DMS53 treated with DMSO at 0.1 percent for 48 hours (cell line): ENCODE measurements around the gene AVL9.
"Not testable (repeated sequence)": the region's sequence is repeated elsewhere in the genome, so short reads cannot be mapped to it uniquely, and the experiment has no call there.

Source experiments
- DNase-seq: peaks from one replicate; lab custom pipeline; 2025; ENCODE audit not compliant: unreplicated experiment; lab: John Stamatoyannopoulos, UW

The AVL9 gene

DNA sequence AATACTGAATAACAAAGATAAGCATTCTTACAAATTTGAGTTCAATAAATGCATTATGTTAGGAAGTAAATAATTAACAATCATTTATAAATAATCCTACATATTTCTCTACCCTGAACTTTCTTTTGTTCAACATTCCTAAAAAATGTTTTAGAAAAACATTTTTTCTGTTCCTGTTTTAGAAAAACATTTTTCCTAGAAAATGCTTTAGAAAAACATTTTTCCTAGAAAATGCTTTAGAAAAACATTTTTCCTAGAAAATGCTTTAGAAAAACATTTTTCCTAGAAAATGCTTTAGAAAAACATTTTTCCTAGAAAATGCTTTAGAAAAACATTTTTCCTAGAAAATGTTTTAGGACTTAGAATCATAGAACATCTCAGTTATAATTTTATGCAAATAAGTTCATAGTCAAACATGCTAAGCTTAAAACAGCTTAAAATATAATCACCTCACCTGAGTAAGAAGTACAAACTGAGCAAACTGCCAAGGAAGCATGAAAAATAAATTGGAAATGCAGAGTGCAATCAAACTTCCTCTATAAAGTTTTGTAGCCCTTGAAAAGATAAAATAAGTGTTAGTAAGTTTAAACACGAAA, 139.6 kb downstream of the AVL9 start:
- DNase-seq: not testable (repeated sequence)

GRCh38 chr7:32636725-32637462, 141.6 kb downstream of the AVL9 start:
- DNase-seq: not testable (repeated sequence)

DNA sequence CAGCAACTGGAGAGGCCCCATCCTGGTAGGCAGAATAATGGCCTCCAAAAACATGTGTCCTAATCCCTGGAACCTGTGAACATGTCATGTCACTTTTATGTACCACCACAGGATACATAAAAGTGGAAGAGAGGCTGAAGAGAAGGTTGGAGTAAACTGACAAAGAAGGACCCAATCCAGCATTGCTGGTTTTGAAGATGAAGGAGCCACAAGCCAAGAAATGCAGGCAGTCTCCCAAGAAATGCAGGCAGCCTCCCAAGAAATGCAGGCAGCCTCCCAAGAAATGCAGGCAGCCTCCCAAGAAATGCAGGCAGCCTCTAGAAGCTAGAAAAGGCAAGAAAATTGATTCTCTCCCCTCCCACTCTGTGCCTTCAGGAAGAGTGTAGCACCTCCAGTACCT, 142.3 kb downstream of the AVL9 start:
- DNase-seq: not testable (repeated sequence)
